HEK293T (cell line): ENCODE data around the gene CASZ1.

Experiments
- CTCF ChIA-PET: fragments of 350-600 bp; formaldehyde crosslinking; extraction: SDS; loops from one replicate; lab custom pipeline; 2021; ENCODE audit warnings: antibody characterized with exemption, inconsistent platforms; lab: Yijun Ruan, JAX
- POLR2A ChIA-PET: fragments of 350-600 bp; formaldehyde crosslinking; extraction: SDS; loops from one replicate; lab custom pipeline; 2020; ENCODE audit warnings: antibody characterized with exemption, inconsistent platforms; lab: Yijun Ruan, JAX
- DNase-seq: peaks from one replicate; pipeline ENCODE4 v3.0.0; 2012; ENCODE audit warnings: mixed read lengths; ENCODE audit errors: extremely low spot score
- ARNT ChIP-seq: fragments of 450-650 bp; IDR thresholded peaks from 2 replicates; pipeline ENCODE4 v1.6.1; 2017; ENCODE audit warnings: mild to moderate bottlenecking
- BHLHE40 ChIP-seq: fragments of 450-650 bp; IDR thresholded peaks from 2 replicates; pipeline ENCODE4 v1.6.1; 2016; ENCODE audit warnings: mild to moderate bottlenecking, moderate library complexity, borderline replicate concordance
- CTBP1 ChIP-seq: fragments of 450-650 bp; IDR thresholded peaks from 2 replicates; pipeline ENCODE4 v1.6.1; 2016; ENCODE audit warnings: borderline replicate concordance
- ELF4 ChIP-seq: fragments of 450-650 bp; IDR thresholded peaks from 2 replicates; pipeline ENCODE4 v1.6.1; 2017; ENCODE audit warnings: antibody characterized with exemption
- FOXA1 ChIP-seq: fragments of 450-650 bp; IDR thresholded peaks from 2 replicates; pipeline ENCODE4 v1.6.1; 2016; ENCODE audit warnings: mild to moderate bottlenecking
- FOXK2 ChIP-seq: fragments of 450-650 bp; IDR thresholded peaks from 2 replicates; pipeline ENCODE4 v1.6.1; 2016; ENCODE audit warnings: mild to moderate bottlenecking
- FOXM1 ChIP-seq: fragments of 450-650 bp; IDR thresholded peaks from 2 replicates; pipeline ENCODE4 v1.6.1; 2017; ENCODE audit warnings: mild to moderate bottlenecking, borderline replicate concordance
- HDGF ChIP-seq: fragments of 450-650 bp; IDR thresholded peaks from 2 replicates; pipeline ENCODE4 v1.6.1; 2017; ENCODE audit warnings: antibody characterized with exemption, borderline replicate concordance
- L3MBTL2 ChIP-seq: fragments of 450-650 bp; conservative IDR thresholded peaks from 2 replicates; pipeline ENCODE4 v1.6.1; 2016; ENCODE audit warnings: mild to moderate bottlenecking
- LEF1 ChIP-seq: fragments of 450-650 bp; IDR thresholded peaks from 2 replicates; pipeline ENCODE4 v1.6.1; 2017; ENCODE audit warnings: mild to moderate bottlenecking, borderline replicate concordance
- NFRKB ChIP-seq: fragments of 450-650 bp; IDR thresholded peaks from 2 replicates; pipeline ENCODE4 v1.6.1; 2016; ENCODE audit warnings: mild to moderate bottlenecking, moderate library complexity
- PKNOX1 ChIP-seq: fragments of 450-650 bp; IDR thresholded peaks from 2 replicates; pipeline ENCODE4 v1.6.1; 2016
- SP1 ChIP-seq: fragments of 450-650 bp; IDR thresholded peaks from 2 replicates; pipeline ENCODE4 v1.6.1; 2017
- SUZ12 ChIP-seq: fragments of 450-650 bp; IDR thresholded peaks from 2 replicates; pipeline ENCODE4 v1.6.1; 2016; ENCODE audit warnings: mild to moderate bottlenecking
- TARDBP ChIP-seq: fragments of 450-650 bp; IDR thresholded peaks from 2 replicates; pipeline ENCODE4 v1.6.1; 2016
- ZNF384 ChIP-seq: fragments of 450-650 bp; IDR thresholded peaks from 2 replicates; pipeline ENCODE4 v1.6.1; 2016

The CASZ1 gene

GRCh38 chr1:10625076-10625475 lies 171.4 kb downstream of the CASZ1 start:
- CTCF ChIA-PET = no interaction called here
- DNase-seq = no peak
- POLR2A ChIA-PET = no interaction called here
- no peak for TF ChIP-seq FOXM1
- TF ChIP-seq FOXA1 = no peak
- no peak for TF ChIP-seq CTBP1
- no peak for TF ChIP-seq LEF1

- no peak for TF ChIP-seq LEF1
- TF ChIP-seq ZNF384 = no peak
- TF ChIP-seq PKNOX1 = no peak
- TF ChIP-seq BHLHE40 = no peak
- no peak for TF ChIP-seq TARDBP
- no peak for TF ChIP-seq ARNT
- no peak for TF ChIP-seq FOXK2
- TF ChIP-seq SP1 = no peak
- TF ChIP-seq SUZ12 = no peak
- TF ChIP-seq FOXA1 = no peak
- TF ChIP-seq HDGF = no peak
- no peak for TF ChIP-seq FOXM1
- no peak for TF ChIP-seq NFRKB
- no peak for TF ChIP-seq L3MBTL2
- no peak for TF ChIP-seq CTBP1
- TF ChIP-seq ELF4 = no peak
- CTCF ChIA-PET = no interaction called here
- DNase-seq = no peak
- POLR2A ChIA-PET = no interaction called here
Observed at GRCh38 chr1:10624256-10625050, 172.0 kb downstream of the CASZ1 start.

GRCh38 chr1:10623686-10624145 lies 172.7 kb downstream of the CASZ1 start:
- TF ChIP-seq FOXM1 = no peak
- no peak for TF ChIP-seq ARNT
- no peak for TF ChIP-seq FOXK2
- TF ChIP-seq L3MBTL2 = no peak
- TF ChIP-seq HDGF = no peak
- no peak for TF ChIP-seq ZNF384
- no peak for TF ChIP-seq BHLHE40
- TF ChIP-seq PKNOX1 = no peak
- TF ChIP-seq ELF4 = no peak
- CTCF ChIA-PET = no interaction called here
- POLR2A ChIA-PET = no interaction called here
- no peak for DNase-seq

- ChIA-PET POLR2A (no interaction called here), CTCF (no interaction called here)
- DNase-seq = no peak
- no peak for TF ChIP-seq FOXK2
- no peak for TF ChIP-seq TARDBP
- TF ChIP-seq SP1 = no peak
- no peak for TF ChIP-seq CTBP1
- TF ChIP-seq NFRKB = no peak
- TF ChIP-seq BHLHE40 = no peak
- TF ChIP-seq HDGF = no peak
- TF ChIP-seq FOXA1 = no peak
- TF ChIP-seq FOXM1 = no peak
- no peak for TF ChIP-seq L3MBTL2
- no peak for TF ChIP-seq PKNOX1
- TF ChIP-seq LEF1 = no peak
- TF ChIP-seq ELF4 = no peak
- TF ChIP-seq SUZ12 = no peak
- TF ChIP-seq ZNF384 = no peak
- no peak for TF ChIP-seq ARNT
Observed at GRCh38 chr1:10622910-10623685, 173.3 kb downstream of the CASZ1 start.

GRCh38 chr1:10621906-10622305 lies 174.5 kb downstream of the CASZ1 start:
- TF ChIP-seq L3MBTL2 (no peak), FOXK2 (no peak), ZNF384 (no peak), ARNT (no peak), LEF1 (no peak)
- POLR2A ChIA-PET = no interaction called here
- CTCF ChIA-PET = no interaction called here
- DNase-seq = no peak

GRCh38 chr1:10620776-10621175 lies 175.7 kb downstream of the CASZ1 start:
- no peak for TF ChIP-seq CTBP1
- no peak for DNase-seq
- CTCF ChIA-PET = no interaction called here
- POLR2A ChIA-PET = no interaction called here
